ENCODE results near the gene MIOX. TPM values are rescaled to one million over a fixed set of nuclear protein-coding genes. Genes with fewer than 3 reads are reported as not detected.

MIOX gene
- not detected in 2 replicates for total RNA-seq

GRCh38 chr22:50486561-50487289, at the start of gene MIOX:
MIOX (plus strand) TSS chr22:50486859; CDS start chr22:50486898, 39 bp downstream.

GRCh38 chr22:50474710-50475651, 11.7 kb upstream of the MIOX start, which contains the start of gene SBF1:
SBF1 (minus strand) TSS chr22:50475035; CDS start chr22:50474840, 195 bp downstream.

GRCh38 chr22:50481440-50482106, 5.1 kb upstream of the MIOX start, which contains the start of gene ADM2:
ADM2 (plus strand) TSS chr22:50481543; CDS start chr22:50481848, 305 bp downstream.

GRCh38 chr22:50507421-50507990, 20.8 kb downstream of the MIOX start, which contains the start of gene LMF2:
LMF2 (minus strand) TSS chr22:50507702; CDS start chr22:50507675, 27 bp downstream.

GRCh38 chr22:50507991-50508884, 21.6 kb downstream of the MIOX start, which contains the start of gene NCAPH2:
NCAPH2 (plus strand) TSS chr22:50508224; CDS start chr22:50508338, 114 bp downstream.

GRCh38 chr22:50525104-50525857, 38.6 kb downstream of the MIOX start, which contains the start of gene SCO2:
SCO2 (minus strand) TSS chr22:50525598; CDS start chr22:50524411, 1,187 bp downstream.

GRCh38 chr22:50529897-50530579, 43.4 kb downstream of the MIOX start, which contains the start of gene TYMP:
TYMP (minus strand) TSS chr22:50530012; CDS start chr22:50529709, 303 bp downstream.

Other genes starting within 250 kb of the MIOX start
- 19.9 and 21.1 TPM in 2 replicates for gene TUBGCP6, start 241.8 kb upstream of the MIOX start, total RNA-seq
- gene HDAC10, start 235.6 kb upstream of the MIOX start, total RNA-seq: 18.3 and 31.2 TPM in 2 replicates
- 53.5 and 56.0 TPM in 2 replicates for gene MAPK12, start 225.2 kb upstream of the MIOX start, total RNA-seq
- 28.7 and 36.6 TPM in 2 replicates for gene MAPK11, start 216.5 kb upstream of the MIOX start, total RNA-seq
- gene PLXNB2, start 179.2 kb upstream of the MIOX start, total RNA-seq: 68.6 and 71.5 TPM in 2 replicates
- 3.0 and 3.4 TPM in 2 replicates for gene DENND6B, start 159.8 kb upstream of the MIOX start, total RNA-seq
- gene PPP6R2, start 143.5 kb upstream of the MIOX start, total RNA-seq: 39.8 and 41.1 TPM in 2 replicates
- gene SBF1, start 11.8 kb upstream of the MIOX start, total RNA-seq: 47.4 and 50.8 TPM in 2 replicates
- gene ADM2, start 5.3 kb upstream of the MIOX start, total RNA-seq: 0.64 and 0.87 TPM in 2 replicates
- gene LMF2, start 20.8 kb downstream of the MIOX start, total RNA-seq: 78.3 and 88.4 TPM in 2 replicates
- 63.0 and 70.5 TPM in 2 replicates for gene NCAPH2, start 21.4 kb downstream of the MIOX start, total RNA-seq
- 3.7 and 13.6 TPM in 2 replicates for gene SCO2, start 38.7 kb downstream of the MIOX start, total RNA-seq
- 27.3 and 32.5 TPM in 2 replicates for gene TYMP, start 43.2 kb downstream of the MIOX start, total RNA-seq
- gene KLHDC7B, start 59.0 kb downstream of the MIOX start, total RNA-seq: not detected in 2 replicates
- gene SYCE3, start 76.1 kb downstream of the MIOX start, total RNA-seq: not detected in 2 replicates
- 0.60 and 1.5 TPM in 2 replicates for gene CPT1B, start 91.6 kb downstream of the MIOX start, total RNA-seq
- gene CHKB, start 96.0 kb downstream of the MIOX start, total RNA-seq: 25.7 and 26.6 TPM in 2 replicates
- 0.07 and 0.34 TPM in 2 replicates for gene MAPK8IP2, start 113.9 kb downstream of the MIOX start, total RNA-seq
- 25.1 and 27.9 TPM in 2 replicates for gene ARSA, start 141.3 kb downstream of the MIOX start, total RNA-seq
- 27.8 and 32.5 TPM in 2 replicates for gene SHANK3, start 186.0 kb downstream of the MIOX start, total RNA-seq

All from mammary microvascular endothelial cell (primary cell).